K562 (cell line): ENCODE data around the gene PCF11. TPM values are rescaled to one million over a fixed set of nuclear protein-coding genes. Genes with fewer than 3 reads are reported as not detected.

Source experiments
- ARID3B ChIP-seq: fragments of 250-450 bp; sonication (Bioruptor Pico); IDR thresholded peaks from 2 replicates; pipeline ENCODE4 v1.4.0; 2020; ENCODE audit warnings: borderline replicate concordance
- ARID4B ChIP-seq: sonication (generic); formaldehyde crosslinking; IDR thresholded peaks from 2 replicates; pipeline ENCODE4 v1.8.0; 2022; ENCODE audit warnings: mild to moderate bottlenecking, missing genetic modification reagents
- BDP1 ChIP-seq: IDR thresholded peaks from 3 replicates; pipeline ENCODE4 v1.6.1; 2011; ENCODE audit not compliant: insufficient read length, insufficient read depth
- DDX20 ChIP-seq: fragments of 450-650 bp; IDR thresholded peaks from 2 replicates; pipeline ENCODE4 v1.6.1; 2016; ENCODE audit warnings: missing genetic modification characterization, low read depth, mild to moderate bottlenecking, missing compliant biosample characterization, moderate library complexity
- JUN ChIP-seq, 2 experiments: sonication (generic) in 1 of 2; formaldehyde crosslinking in 1 of 2; IDR thresholded peaks; 2 replicates each; pipeline versions ENCODE4 v1.6.1 to v1.8.0; 2012 to 2022; ENCODE audit warnings: borderline replicate concordance in 2 of 2, mild to moderate bottlenecking in 2 of 2, improper control_type of control experiment in 1 of 2, low read depth in 1 of 2, low read length in 1 of 2, missing genetic modification reagents in 1 of 2
- KAT2B ChIP-seq: IDR thresholded peaks from one replicate; pipeline ENCODE4 v1.6.1; 2012; ENCODE audit warnings: low read depth, mild to moderate bottlenecking, control low read depth, inconsistent platforms, low read length, moderate library complexity
- MBD2 ChIP-seq: sonication (generic); IDR thresholded peaks from 2 replicates; pipeline ENCODE4 v1.6.1; 2016; ENCODE audit warnings: low read depth, borderline replicate concordance
- MYC ChIP-seq, 2 experiments: fragments of 250-450 bp in 1 of 2; sonication (Bioruptor Pico) in 1 of 2; IDR thresholded peaks; 2 replicates each; pipeline versions ENCODE4 v1.5.1 to v1.6.1; 2012 to 2021; ENCODE audit warnings: low read depth in 2 of 2, borderline replicate concordance in 1 of 2, improper control_type of control experiment in 1 of 2, low read length in 1 of 2, mild to moderate bottlenecking in 1 of 2, moderate library complexity in 1 of 2
- NFE2 ChIP-seq: IDR thresholded peaks from 2 replicates; pipeline ENCODE4 v1.6.1; 2014; ENCODE audit warnings: antibody characterized with exemption, low read depth
- RAD21 ChIP-seq, 2 experiments: fragments of 250-450 bp in 1 of 2; fragments of 450-650 bp in 1 of 2; sonication (Bioruptor Pico) in 1 of 2; formaldehyde crosslinking in 1 of 2; IDR thresholded peaks in 1 of 2; conservative IDR thresholded peaks in 1 of 2; 2 replicates each; pipeline versions ENCODE4 v1.4.0 to v1.8.0; 2020 to 2022; ENCODE audit warnings: mild to moderate bottlenecking in 2 of 2, moderate library complexity in 1 of 2
- SAP30 ChIP-seq: fragments of 200-600 bp; sonication (generic); IDR thresholded peaks from 2 replicates; pipeline ENCODE4 v1.6.1; 2012; ENCODE audit warnings: borderline replicate concordance, low read depth, mild to moderate bottlenecking, moderate library complexity, low read length, control low read depth, inconsistent platforms; ENCODE audit not compliant: insufficient read depth, poor library complexity, severe bottlenecking
- SMARCE1 ChIP-seq: fragments of 450-650 bp; IDR thresholded peaks from 2 replicates; pipeline ENCODE4 v1.7.1; 2016; ENCODE audit warnings: mild to moderate bottlenecking
- STAT6 ChIP-seq: sonication (generic); formaldehyde crosslinking; IDR thresholded peaks from 2 replicates; pipeline ENCODE4 v1.8.1; 2023; ENCODE audit warnings: mild to moderate bottlenecking, missing genetic modification reagents
- ZNF280A ChIP-seq: fragments of 450-650 bp; IDR thresholded peaks from 2 replicates; pipeline ENCODE4 v1.6.1; 2018; ENCODE audit warnings: mild to moderate bottlenecking, low read depth; ENCODE audit not compliant: partially characterized antibody
- polyA plus RNA-seq, 8 experiments: library from polyadenylated mRNA; depleted of rRNA in 4 of 8; stranded (reverse) in 5 of 8; unstranded in 3 of 8; fragments of >200 nt; fragmentation: Nextera tagmentation in 2 of 8; fragmentation: Illumina TruSeq in 1 of 8; extraction: Ambion mirVana in 2 of 8; extraction: Trizol in 1 of 8; gene quantifications; 2 replicates each; pipeline versions ENCODE4 v1.2.1 to v1.2.3, GENCODE V29; 2011 to 2014; ENCODE audit warnings: inconsistent platforms in 1 of 8, missing spikeins in 1 of 8
- total RNA-seq, 7 experiments: library from RNA; depleted of rRNA in 6 of 7; stranded (reverse); fragments of >200 nt in 6 of 7; fragmentation: Illumina TruSeq in 2 of 7; extraction: Trizol in 2 of 7; gene quantifications; 2 replicates each; pipeline versions ENCODE4 v1.2.1 to v1.2.3, GENCODE V29; 2011 to 2021; ENCODE audit warnings: low replicate concordance in 1 of 7

Gene PCF11
- total and polyA plus RNA-seq, 9 of the 15 experiments (the other 6 are each of a cell fraction or from before 2014, with no cell fraction given), result 9.3 to 91.6 (median 54.4) TPM

GRCh38 chr11:83156996-83157593 is at the start of gene PCF11 (continued):
- TF ChIP-seq ARID4B (CRISPR knock-in tag) (no peak), SMARCE1 (no peak), MBD2 (peak; percentile 80; the same call in 1 of the 2 replicates), ZNF280A (no peak), MYC (IDR thresholded peaks at IDR 0.05; ENCODE audit: low read depth, low read length) (peak; percentile 77), MYC (CRISPR knock-in tag; IDR thresholded peaks at IDR 0.05; ENCODE audit: borderline replicate concordance, low read depth) (0 out of 2 replicates have a peak, but pooled peaks have one; percentile 23), RAD21 (CRISPR knock-in tag; conservative IDR thresholded peaks at IDR 0.05 in 1 of 2, IDR thresholded peaks at IDR 0.05 in 1 of 2) (no peak), NFE2 (no peak), BDP1 (no peak), DDX20 (tag) (no peak), JUN (IDR thresholded peaks at IDR 0.05; ENCODE audit: borderline replicate concordance, low read depth, low read length) (0 out of 2 replicates have a peak, but pooled peaks have one; percentile 4), JUN (CRISPR knock-in tag; IDR thresholded peaks at IDR 0.05; ENCODE audit: borderline replicate concordance) (no peak), KAT2B (no peak), SAP30 (no peak), ARID3B (CRISPR knock-in tag) (0 out of 2 replicates have a peak, but pooled peaks have one; percentile 68), STAT6 (no peak; the same call in 1 of the 2 replicates)
